ENCODE results near the gene WDR17.

DNA sequence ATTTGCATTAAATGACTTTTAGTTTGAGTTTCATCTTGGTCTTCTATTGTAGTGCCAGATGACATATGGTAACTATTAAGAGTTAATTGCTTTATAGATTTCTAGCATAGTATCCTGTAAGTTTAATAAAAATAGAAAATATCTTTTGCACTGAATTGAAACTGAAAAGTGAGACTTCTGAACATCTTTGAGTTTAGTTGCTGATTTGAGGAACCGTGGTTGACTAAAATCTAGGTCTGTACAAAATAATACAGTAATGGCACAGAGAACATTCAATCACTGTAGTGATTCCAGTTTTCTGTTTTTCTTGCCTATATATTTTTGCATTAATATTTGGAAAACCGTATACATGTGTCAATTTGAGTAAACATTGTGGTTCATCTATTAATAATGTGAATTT is 69.0 kb downstream of the WDR17 start:
- TF ChIP-seq, protein P1, sequence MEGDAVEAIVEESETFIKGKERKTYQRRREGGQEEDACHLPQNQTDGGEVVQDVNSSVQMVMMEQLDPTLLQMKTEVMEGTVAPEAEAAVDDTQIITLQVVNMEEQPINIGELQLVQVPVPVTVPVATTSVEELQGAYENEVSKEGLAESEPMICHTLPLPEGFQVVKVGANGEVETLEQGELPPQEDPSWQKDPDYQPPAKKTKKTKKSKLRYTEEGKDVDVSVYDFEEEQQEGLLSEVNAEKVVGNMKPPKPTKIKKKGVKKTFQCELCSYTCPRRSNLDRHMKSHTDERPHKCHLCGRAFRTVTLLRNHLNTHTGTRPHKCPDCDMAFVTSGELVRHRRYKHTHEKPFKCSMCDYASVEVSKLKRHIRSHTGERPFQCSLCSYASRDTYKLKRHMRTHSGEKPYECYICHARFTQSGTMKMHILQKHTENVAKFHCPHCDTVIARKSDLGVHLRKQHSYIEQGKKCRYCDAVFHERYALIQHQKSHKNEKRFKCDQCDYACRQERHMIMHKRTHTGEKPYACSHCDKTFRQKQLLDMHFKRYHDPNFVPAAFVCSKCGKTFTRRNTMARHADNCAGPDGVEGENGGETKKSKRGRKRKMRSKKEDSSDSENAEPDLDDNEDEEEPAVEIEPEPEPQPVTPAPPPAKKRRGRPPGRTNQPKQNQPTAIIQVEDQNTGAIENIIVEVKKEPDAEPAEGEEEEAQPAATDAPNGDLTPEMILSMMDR (IDR thresholded peaks at IDR 0.05), result no peak
- no peak for TF ChIP-seq EP300 (IDR thresholded peaks at IDR 0.05)
- no peak for TF ChIP-seq POLR2A (IDR thresholded peaks at IDR 0.05)
- TF ChIP-seq POLR2AphosphoS5 (IDR thresholded peaks at IDR 0.05), result no peak
